IMR-90 (cell line): ENCODE results near the gene MYO1D. TPM values are rescaled to one million over a fixed set of nuclear protein-coding genes. Genes with fewer than 3 reads are reported as not detected.

ENCODE experiments used
- ATAC-seq: fragments of 200-7000 bp; cut with Tn5 transposase; 2 replicates; pipeline ENCODE4 v1.9.1; 2020; ENCODE audit warnings: low read depth, mild to moderate bottlenecking, moderate library complexity
- BruUV-seq: library from RNA; stranded (reverse); fragments of 400-500 nt; replicated peaks from 2 replicates; lab custom pipeline; 2021; lab: Mats Ljungman, UMichigan
- CTCF ChIA-PET: fragments of 300-600 bp; formaldehyde crosslinking; extraction: SDS; loops from one replicate; lab custom pipeline; 2021; ENCODE audit warnings: antibody characterized with exemption; lab: Yijun Ruan, JAX
- POLR2A ChIA-PET: fragments of 300-600 bp; sonication (Branson Sonifier 250); formaldehyde crosslinking; loops from one replicate; lab custom pipeline; 2022; ENCODE audit warnings: antibody characterized with exemption; ENCODE audit not compliant: unreplicated experiment; lab: Charles Lee
- DNase-seq: peaks from one replicate; pipeline ENCODE4 v3.0.0; 2013
- H2AFZ ChIP-seq: replicated peaks from 2 replicates; pipeline ENCODE3; 2013; ENCODE audit warnings: low read length, mild to moderate bottlenecking; ENCODE audit not compliant: poor library complexity
- H2AK5ac ChIP-seq: 2 replicates; pipeline ENCODE4 v1.6.1; 2013; ENCODE audit warnings: low read depth, low read length, inconsistent platforms
- H2AK9ac ChIP-seq: replicated peaks from 2 replicates; pipeline ENCODE3; 2013; ENCODE audit warnings: mild to moderate bottlenecking, low read depth, low read length, moderate library complexity; ENCODE audit not compliant: poor library complexity
- H2BK120ac ChIP-seq: 2 replicates; pipeline ENCODE4 v1.6.1; 2013; ENCODE audit warnings: low read depth, low read length, inconsistent platforms
- H2BK15ac ChIP-seq: 3 replicates; pipeline ENCODE4 v1.6.1; 2013; ENCODE audit warnings: low read depth, low read length, inconsistent platforms
- H2BK20ac ChIP-seq: 2 replicates; pipeline ENCODE4 v1.6.1; 2013; ENCODE audit warnings: low read depth, mild to moderate bottlenecking, inconsistent platforms, low read length, moderate library complexity
- H2BK5ac ChIP-seq: 2 replicates; pipeline ENCODE4 v1.6.1; 2013; ENCODE audit warnings: mild to moderate bottlenecking, low read depth, low read length, inconsistent platforms; ENCODE audit not compliant: poor library complexity, severe bottlenecking
- H3K14ac ChIP-seq: replicated peaks from 2 replicates; pipeline ENCODE4 v1.6.1; 2013; ENCODE audit warnings: low read depth, low read length, inconsistent platforms
- H3K18ac ChIP-seq: 2 replicates; pipeline ENCODE4 v1.6.1; 2013; ENCODE audit warnings: low read depth, low read length, control low read depth
- H3K23ac ChIP-seq: 2 replicates; pipeline ENCODE4 v1.6.1; 2013; ENCODE audit warnings: low read depth, low read length, inconsistent platforms
- H3K27ac ChIP-seq: 2 replicates; pipeline ENCODE4 v1.5.1; 2013; ENCODE audit warnings: mild to moderate bottlenecking, control low read depth, low read length; ENCODE audit not compliant: insufficient read depth
- H3K27me3 ChIP-seq: 2 replicates; pipeline ENCODE4 v1.6.1; 2013; ENCODE audit warnings: low read length; ENCODE audit not compliant: control insufficient read depth, insufficient read depth
- H3K36me3 ChIP-seq: 2 replicates; pipeline ENCODE4 v1.6.1; 2013; ENCODE audit warnings: low read length, mixed read lengths; ENCODE audit not compliant: control insufficient read depth, insufficient read depth
- H3K4ac ChIP-seq: 2 replicates; pipeline ENCODE4 v1.6.1; 2013; ENCODE audit warnings: low read depth, low read length, inconsistent platforms
- H3K4me1 ChIP-seq: 2 replicates; pipeline ENCODE4 v1.6.1; 2013; ENCODE audit warnings: low read length, mixed read lengths; ENCODE audit not compliant: control insufficient read depth, insufficient read depth
- H3K4me2 ChIP-seq: 2 replicates; pipeline ENCODE4 v1.6.1; 2013; ENCODE audit warnings: low read depth, mild to moderate bottlenecking, control low read depth, low read length, moderate library complexity
- H3K4me3 ChIP-seq: 2 replicates; pipeline ENCODE4 v1.5.1; 2013; ENCODE audit warnings: low read depth, mild to moderate bottlenecking, control low read depth, low read length, moderate library complexity; ENCODE audit not compliant: insufficient read depth
- H3K56ac ChIP-seq: 2 replicates; pipeline ENCODE4 v1.6.1; 2013; ENCODE audit warnings: low read length, inconsistent platforms; ENCODE audit not compliant: insufficient read depth; ENCODE audit errors: extremely low read depth
- H3K79me1 ChIP-seq, 2 experiments: 2 replicates each; pipeline ENCODE4 v1.6.1; 2013; ENCODE audit warnings: low read length in 2 of 2, inconsistent platforms in 1 of 2, low read depth in 1 of 2
- H3K9ac ChIP-seq: 2 replicates; pipeline ENCODE4 v1.6.1; 2013; ENCODE audit warnings: low read depth, low read length, control low read depth
- H3K9me1 ChIP-seq: 2 replicates; pipeline ENCODE4 v1.6.1; 2013; ENCODE audit warnings: low read length, inconsistent platforms; ENCODE audit not compliant: insufficient read depth
- H3K9me3 ChIP-seq: 2 replicates; pipeline ENCODE4 v1.6.1; 2013; ENCODE audit warnings: low read length; ENCODE audit not compliant: control insufficient read depth, insufficient read depth
- H4K20me1 ChIP-seq: 2 replicates; pipeline ENCODE4 v1.6.1; 2013; ENCODE audit warnings: low read length, inconsistent platforms; ENCODE audit not compliant: insufficient read depth
- H4K5ac ChIP-seq: 2 replicates; pipeline ENCODE4 v1.6.1; 2013; ENCODE audit warnings: mild to moderate bottlenecking, low read depth, low read length, control low read depth
- H4K8ac ChIP-seq, 2 experiments: 2 replicates each; pipeline ENCODE4 v1.6.1; 2013; ENCODE audit warnings: low read depth in 2 of 2, low read length in 2 of 2, control low read depth in 1 of 2, inconsistent platforms in 1 of 2
- H4K91ac ChIP-seq: 2 replicates; pipeline ENCODE4 v1.6.1; 2013; ENCODE audit warnings: low read depth, low read length, inconsistent platforms; ENCODE audit not compliant: insufficient read depth
- SMC3 ChIP-seq: fragments of 150-350 bp; IDR thresholded peaks from 2 replicates; pipeline ENCODE4 v1.6.1; 2016; ENCODE audit warnings: low read depth, mild to moderate bottlenecking, antibody characterized with exemption, low read length, moderate library complexity
- whole genome bisulfite sequencing, 2 experiments: methylation state at CpG; one replicate each; pipeline versions ENCODE4 v1.1.5 to v1.1.7; 2013; ENCODE audit warnings: missing lambda C conversion rate in 2 of 2; ENCODE audit not compliant: insufficient read length in 1 of 2; ENCODE audit errors: extremely low coverage in 2 of 2; 5-methylcytosine and 5-hydroxymethylcytosine counted together
- dilution Hi-C: fragments of 300-500 bp; cut with HindIII; formaldehyde crosslinking; loops from one replicate; pipeline ENCODE4 v1.14.3; 2018; ENCODE audit warnings: low sequenced_read_pairs; ENCODE audit not compliant: unreplicated experiment
- in situ Hi-C: fragments of 300-500 bp; cut with MboI; formaldehyde crosslinking; loops from 3 replicates; pipeline ENCODE4 v1.14.3; 2019; ENCODE audit warnings: low sequenced_read_pairs, inconsistent platforms, mixed read lengths
- intact Hi-C: fragments of 100-400 bp; cut with micrococcal nuclease; formaldehyde crosslinking; loops from 2 replicates; pipeline ENCODE4 v1.10.0; 2022
- polyA plus RNA-seq, 3 experiments: library from polyadenylated mRNA; depleted of rRNA; stranded (reverse); fragments of >200 nt; gene quantifications; 2 replicates each; pipeline ENCODE4 v1.2.3, GENCODE V29; 2012; ENCODE audit warnings: low replicate concordance in 1 of 3
- total RNA-seq: library from RNA; depleted of rRNA; stranded (reverse); fragments of >200 nt; gene quantifications from 2 replicates; pipeline ENCODE4 v1.2.3, GENCODE V29; 2012

The MYO1D gene
- total and polyA plus RNA-seq, 2 of the 4 experiments (the other 2 are of a cell fraction), result 0.63 to 0.90 TPM

DNA sequence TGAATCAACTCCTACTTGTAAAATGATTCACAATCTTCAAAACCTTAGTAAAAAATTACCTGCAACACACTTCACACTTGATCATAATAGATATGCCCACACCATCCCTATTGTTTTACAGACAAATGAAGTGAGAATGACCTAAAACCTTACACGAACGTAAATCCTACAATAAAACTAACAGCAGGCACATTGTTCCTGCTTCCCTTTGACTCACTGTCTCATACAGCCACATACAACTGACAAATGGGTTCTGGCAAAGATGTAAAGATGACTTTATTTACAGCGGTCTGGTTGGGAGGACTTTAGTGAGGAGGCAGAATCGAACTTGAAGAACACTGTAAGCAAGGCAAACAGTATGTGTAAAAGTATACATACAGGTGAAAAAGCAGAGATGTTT lies 188.7 kb downstream of the MYO1D start:
- no peak overlapping the region for H3K27ac ChIP-seq

More for the DNA sequence above, 188.7 kb downstream of the MYO1D start:
- H2AK5ac ChIP-seq, result no peak overlapping the region
- H2BK120ac ChIP-seq, result no peak overlapping the region
- H2BK15ac ChIP-seq, result no peak overlapping the region
- no peak overlapping the region for H3K23ac ChIP-seq
- ChIA-PET POLR2A (no interaction called here), CTCF (no interaction called here)
- no peaks in the 10 kb centered on the region for H3K36me3 ChIP-seq
- in situ Hi-C loops, result no loop called here
- no peak overlapping the region for H3K4me3 ChIP-seq
- no peaks in the 10 kb centered on the region for H3K4me1 ChIP-seq
- no TSS peak for BruUV-seq
- H3K4me2 ChIP-seq, result no peak overlapping the region
- no peak overlapping the region for H4K5ac ChIP-seq
- intact Hi-C loops, result no loop called here
- no peak overlapping the region for H2BK5ac ChIP-seq
- no peak overlapping the region for H4K8ac ChIP-seq
- no peak for ATAC-seq
- no peaks in the 10 kb centered on the region for H4K20me1 ChIP-seq
- no peak overlapping the region for H3K18ac ChIP-seq
- no peaks in the 10 kb centered on the region for H3K79me1 ChIP-seq
- no peaks in the 10 kb centered on the region for H3K9me1 ChIP-seq
- no peak for DNase-seq
- H2AFZ ChIP-seq, result no peak overlapping the region
- H2AK9ac ChIP-seq, result no peak overlapping the region
- no peak overlapping the region for H3K14ac ChIP-seq
- dilution Hi-C loops, result no loop called here
- no peak overlapping the region for H3K4ac ChIP-seq
- H3K27me3 ChIP-seq, result no peaks in the 10 kb centered on the region
- H3K56ac ChIP-seq, result no peak overlapping the region
- no peak for TF ChIP-seq SMC3
- H3K9ac ChIP-seq, result no peak overlapping the region
- no peak overlapping the region for H2BK20ac ChIP-seq
- no peaks in the 10 kb centered on the region; the same call in 1 of the 2 replicates for H3K9me3 ChIP-seq
- H4K91ac ChIP-seq, result no peak overlapping the region
- no CpG with 5 or more reads among the region's 4 CpGs for WGBS, 2 experiments
